Liver (tissue), 9 donors: ENCODE measurements around the gene MICAL3. TPM values are rescaled to one million over a fixed set of nuclear protein-coding genes. Genes with fewer than 3 reads are reported as not detected.

ENCODE experiments used
- DNase-seq: peaks from one replicate; pipeline ENCODE4 v3.0.0-alpha.2; 2017; ENCODE audit warnings: low spot score
- H3K27ac ChIP-seq, 2 donors: one replicate each; pipeline ENCODE4 v1.7.0; 2013; ENCODE audit warnings: inconsistent platforms in 2 of 2, low read length in 2 of 2, control low read depth in 1 of 2, low read depth in 1 of 2, mild to moderate bottlenecking in 1 of 2
- H3K27me3 ChIP-seq, 4 donors: one replicate each; pipeline versions ENCODE4 v1.6.1 to v1.7.0; 2013; ENCODE audit warnings: low read length in 3 of 4, inconsistent platforms in 1 of 4, mild to moderate bottlenecking in 1 of 4, moderate library complexity in 1 of 4; ENCODE audit not compliant: control insufficient read depth in 4 of 4, insufficient read depth in 4 of 4
- H3K36me3 ChIP-seq, 4 donors: one replicate each; pipeline versions ENCODE4 v1.6.1 to v1.7.0; 2013; ENCODE audit warnings: low read length in 3 of 4, mild to moderate bottlenecking in 3 of 4, low read depth in 1 of 4, moderate library complexity in 1 of 4; ENCODE audit not compliant: control insufficient read depth in 4 of 4, insufficient read depth in 3 of 4
- H3K4me1 ChIP-seq, 4 donors: one replicate each; pipeline versions ENCODE4 v1.6.1 to v1.7.0; 2013; ENCODE audit warnings: low read length in 3 of 4, mild to moderate bottlenecking in 3 of 4, moderate library complexity in 1 of 4; ENCODE audit not compliant: control insufficient read depth in 4 of 4, insufficient read depth in 4 of 4
- H3K4me3 ChIP-seq, 3 donors: one replicate each; pipeline versions ENCODE4 v1.6.1 to v1.7.0; 2013; ENCODE audit warnings: low read length in 3 of 3, control low read depth in 1 of 3, low read depth in 1 of 3, mild to moderate bottlenecking in 1 of 3
- H3K9ac ChIP-seq, 2 donors: one replicate each; pipeline ENCODE4 v1.7.0; 2013; ENCODE audit warnings: low read length in 2 of 2, mild to moderate bottlenecking in 2 of 2, moderate library complexity in 2 of 2, control low read depth in 1 of 2, low read depth in 1 of 2
- H3K9me3 ChIP-seq, 4 donors: one replicate each; pipeline versions ENCODE4 v1.6.1 to v1.7.0; 2013; ENCODE audit warnings: low read length in 3 of 4; ENCODE audit not compliant: control insufficient read depth in 4 of 4
- ATF3 ChIP-seq: IDR thresholded peaks from 2 replicates; pipeline ENCODE4 v1.6.1; 2016; ENCODE audit warnings: antibody characterized with exemption
- EGR1 ChIP-seq, 2 donors: IDR thresholded peaks; 2 replicates each; pipeline ENCODE4 v1.6.1; 2016 to 2018; ENCODE audit warnings: antibody characterized with exemption in 2 of 2, low read depth in 2 of 2
- FOXA1 ChIP-seq: IDR thresholded peaks from 2 replicates; pipeline ENCODE4 v1.6.1; 2016; ENCODE audit warnings: antibody characterized with exemption
- FOXA2 ChIP-seq: IDR thresholded peaks from 2 replicates; pipeline ENCODE4 v1.6.1; 2016; ENCODE audit warnings: antibody characterized with exemption
- GABPA ChIP-seq, 2 donors: IDR thresholded peaks in 1 of 2; conservative IDR thresholded peaks in 1 of 2; 2 replicates each; pipeline ENCODE4 v1.6.1; 2016; ENCODE audit warnings: antibody characterized with exemption in 2 of 2, mild to moderate bottlenecking in 1 of 2, moderate library complexity in 1 of 2
- HNF4A ChIP-seq, 2 donors: conservative IDR thresholded peaks; 2 replicates each; pipeline ENCODE4 v1.6.1; 2016; ENCODE audit warnings: antibody characterized with exemption in 2 of 2, mild to moderate bottlenecking in 2 of 2
- HNF4G ChIP-seq: IDR thresholded peaks from 2 replicates; pipeline ENCODE4 v1.6.1; 2016; ENCODE audit warnings: antibody characterized with exemption
- JUND ChIP-seq, 2 donors: IDR thresholded peaks; 2 replicates each; pipeline ENCODE4 v1.6.1; 2016; ENCODE audit warnings: antibody characterized with exemption in 2 of 2
- MAX ChIP-seq: IDR thresholded peaks from 2 replicates; pipeline ENCODE4 v1.6.1; 2016; ENCODE audit warnings: antibody characterized with exemption
- NR2F2 ChIP-seq: IDR thresholded peaks from 2 replicates; pipeline ENCODE4 v1.6.1; 2016; ENCODE audit warnings: antibody characterized with exemption
- RAD21 ChIP-seq, 2 donors: IDR thresholded peaks; 2 replicates each; pipeline ENCODE4 v1.6.1; 2016; ENCODE audit warnings: antibody characterized with exemption in 2 of 2, mild to moderate bottlenecking in 2 of 2
- RXRA ChIP-seq, 2 donors: IDR thresholded peaks; 2 replicates each; pipeline ENCODE4 v1.6.1; 2017 to 2018; ENCODE audit warnings: antibody characterized with exemption in 2 of 2, mild to moderate bottlenecking in 1 of 2
- SP1 ChIP-seq: IDR thresholded peaks from 2 replicates; pipeline ENCODE4 v1.6.1; 2018; ENCODE audit warnings: antibody characterized with exemption, mild to moderate bottlenecking
- TAF1 ChIP-seq: conservative IDR thresholded peaks from 2 replicates; pipeline ENCODE4 v1.6.1; 2016; ENCODE audit warnings: antibody characterized with exemption, mild to moderate bottlenecking
- YY1 ChIP-seq: IDR thresholded peaks from 2 replicates; pipeline ENCODE4 v1.6.1; 2016; ENCODE audit warnings: antibody characterized with exemption, mild to moderate bottlenecking
- ZBTB33 ChIP-seq: IDR thresholded peaks from 2 replicates; pipeline ENCODE4 v1.6.1; 2016; ENCODE audit warnings: antibody characterized with exemption
- WGBS: extraction: QIAGEN DNeasy Blood & Tissue Kit; methylation state at CpG from one replicate; pipeline ENCODE4 v1.1.7; 2013; 5-methylcytosine and 5-hydroxymethylcytosine counted together
- polyA plus RNA-seq, 2 donors: library from polyadenylated mRNA; stranded (reverse) in 1 of 2; unstranded in 1 of 2; fragments of 200-250 nt in 1 of 2; fragments of >200 nt in 1 of 2; fragmentation: Nextera tagmentation in 1 of 2; extraction: Ambion mirVana in 1 of 2; gene quantifications; one replicate each; pipeline versions ENCODE4 v1.2.1 to v1.2.3, GENCODE V29; 2013 to 2015
- total RNA-seq, 2 donors: library from RNA; depleted of rRNA; stranded (reverse); fragments of >200 nt; gene quantifications; one replicate each; pipeline ENCODE4 v1.2.3, GENCODE V29; 2014
- TF ChIP-seq, protein P1 (sequence below): fragments of 150-350 bp; IDR thresholded peaks from 2 replicates; pipeline ENCODE4 v1.5.1; 2017; ENCODE audit warnings: improper control_type of control experiment, low read depth, low read length; ENCODE audit not compliant: missing input control
- TF ChIP-seq, protein P2 (sequence below): IDR thresholded peaks from 2 replicates; pipeline ENCODE4 v1.6.1; 2016; ENCODE audit warnings: antibody characterized with exemption, mild to moderate bottlenecking
- donor health status: healthy.
- donor health status: healthy.
- donor health status: healthy.
- donor health status: healthy.
- donor health status: healthy.

Gene MICAL3
- total and polyA plus RNA-seq, 4 donors: 6.4 to 38.4 (median 23.4) TPM

DNA sequence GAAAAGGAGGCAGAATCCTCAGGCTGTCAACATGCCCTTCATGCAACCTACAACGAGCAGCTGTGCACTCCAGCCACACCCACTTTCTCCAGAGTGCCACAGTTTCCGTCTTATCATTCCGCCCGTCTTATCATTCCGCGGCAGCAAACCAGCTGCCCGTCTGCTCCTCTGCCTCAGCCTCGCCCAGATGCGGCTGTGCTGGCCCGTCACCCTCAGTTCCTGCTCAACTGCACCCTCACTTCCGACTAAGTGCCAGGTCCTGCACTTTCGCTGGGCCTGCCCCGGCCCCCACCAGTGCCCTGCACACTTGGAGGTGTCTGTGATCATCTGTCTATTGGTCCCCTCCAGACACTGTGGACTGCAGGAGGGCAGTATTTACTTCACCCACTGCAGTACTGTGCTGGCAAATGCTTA is 43.7 kb downstream of the MICAL3 start (continued):
- TF ChIP-seq, protein P1, sequence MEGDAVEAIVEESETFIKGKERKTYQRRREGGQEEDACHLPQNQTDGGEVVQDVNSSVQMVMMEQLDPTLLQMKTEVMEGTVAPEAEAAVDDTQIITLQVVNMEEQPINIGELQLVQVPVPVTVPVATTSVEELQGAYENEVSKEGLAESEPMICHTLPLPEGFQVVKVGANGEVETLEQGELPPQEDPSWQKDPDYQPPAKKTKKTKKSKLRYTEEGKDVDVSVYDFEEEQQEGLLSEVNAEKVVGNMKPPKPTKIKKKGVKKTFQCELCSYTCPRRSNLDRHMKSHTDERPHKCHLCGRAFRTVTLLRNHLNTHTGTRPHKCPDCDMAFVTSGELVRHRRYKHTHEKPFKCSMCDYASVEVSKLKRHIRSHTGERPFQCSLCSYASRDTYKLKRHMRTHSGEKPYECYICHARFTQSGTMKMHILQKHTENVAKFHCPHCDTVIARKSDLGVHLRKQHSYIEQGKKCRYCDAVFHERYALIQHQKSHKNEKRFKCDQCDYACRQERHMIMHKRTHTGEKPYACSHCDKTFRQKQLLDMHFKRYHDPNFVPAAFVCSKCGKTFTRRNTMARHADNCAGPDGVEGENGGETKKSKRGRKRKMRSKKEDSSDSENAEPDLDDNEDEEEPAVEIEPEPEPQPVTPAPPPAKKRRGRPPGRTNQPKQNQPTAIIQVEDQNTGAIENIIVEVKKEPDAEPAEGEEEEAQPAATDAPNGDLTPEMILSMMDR: no peak
- TF ChIP-seq RXRA (IDR thresholded peaks at IDR 0.05): no peak
- no peak for TF ChIP-seq TAF1
- TF ChIP-seq FOXA2: no peak
- no peak for TF ChIP-seq NR2F2
- no peak for TF ChIP-seq SP1
- TF ChIP-seq GABPA (IDR thresholded peaks at IDR 0.05 in 1 of 2, conservative IDR thresholded peaks at IDR 0.05 in 1 of 2): no peak
- no peak for TF ChIP-seq JUND (IDR thresholded peaks at IDR 0.05)

GRCh38 chr22:17980015-17980590 is 44.3 kb downstream of the MICAL3 start:
- Histone ChIP-seq H3K4me1 (peaks cover 0 to 5% (median 3%) of the 10 kb centered on the region in 4 donors), H3K4me3 (no peak overlapping the region), H3K27ac (no peak overlapping the region), H3K9me3 (no peaks in the 10 kb centered on the region), H3K36me3 (no peaks in the 10 kb centered on the region), H3K9ac (no peak overlapping the region), H3K27me3 (no peaks in the 10 kb centered on the region)
- 74% methylated on average over 7 of the region's 7 CpGs for WGBS
- TF ChIP-seq GABPA (IDR thresholded peaks at IDR 0.05 in 1 of 2, conservative IDR thresholded peaks at IDR 0.05 in 1 of 2) (no peak), ATF3 (no peak), NR2F2 (no peak)
- DNase-seq: no peak

- H3K27me3 ChIP-seq: no peaks in the 10 kb centered on the region
- DNase-seq: no peak
- H3K4me3 ChIP-seq: no peak overlapping the region
- H3K27ac ChIP-seq: no peak overlapping the region
- peaks cover 8 to 19% (median 13%) of the 10 kb centered on the region in 4 donors for H3K4me1 ChIP-seq
- no peaks in the 10 kb centered on the region for H3K36me3 ChIP-seq
- H3K9me3 ChIP-seq: no peaks in the 10 kb centered on the region
- TF ChIP-seq TAF1 (no peak), HNF4G (no peak), RAD21 (IDR thresholded peaks at IDR 0.05) (no peak), YY1 (no peak), MAX (no peak), HNF4A (conservative IDR thresholded peaks at IDR 0.05) (no peak), EGR1 (IDR thresholded peaks at IDR 0.05; ENCODE audit: low read depth in 2 of 2) (no peak), FOXA1 (no peak), RXRA (IDR thresholded peaks at IDR 0.05) (no peak), JUND (IDR thresholded peaks at IDR 0.05) (no peak), SP1 (no peak), NR2F2 (no peak), FOXA2 (no peak), GABPA (IDR thresholded peaks at IDR 0.05 in 1 of 2, conservative IDR thresholded peaks at IDR 0.05 in 1 of 2) (no peak), ZBTB33 (no peak), ATF3 (no peak)
- TF ChIP-seq, protein P1: no peak
- TF ChIP-seq, protein P2, sequence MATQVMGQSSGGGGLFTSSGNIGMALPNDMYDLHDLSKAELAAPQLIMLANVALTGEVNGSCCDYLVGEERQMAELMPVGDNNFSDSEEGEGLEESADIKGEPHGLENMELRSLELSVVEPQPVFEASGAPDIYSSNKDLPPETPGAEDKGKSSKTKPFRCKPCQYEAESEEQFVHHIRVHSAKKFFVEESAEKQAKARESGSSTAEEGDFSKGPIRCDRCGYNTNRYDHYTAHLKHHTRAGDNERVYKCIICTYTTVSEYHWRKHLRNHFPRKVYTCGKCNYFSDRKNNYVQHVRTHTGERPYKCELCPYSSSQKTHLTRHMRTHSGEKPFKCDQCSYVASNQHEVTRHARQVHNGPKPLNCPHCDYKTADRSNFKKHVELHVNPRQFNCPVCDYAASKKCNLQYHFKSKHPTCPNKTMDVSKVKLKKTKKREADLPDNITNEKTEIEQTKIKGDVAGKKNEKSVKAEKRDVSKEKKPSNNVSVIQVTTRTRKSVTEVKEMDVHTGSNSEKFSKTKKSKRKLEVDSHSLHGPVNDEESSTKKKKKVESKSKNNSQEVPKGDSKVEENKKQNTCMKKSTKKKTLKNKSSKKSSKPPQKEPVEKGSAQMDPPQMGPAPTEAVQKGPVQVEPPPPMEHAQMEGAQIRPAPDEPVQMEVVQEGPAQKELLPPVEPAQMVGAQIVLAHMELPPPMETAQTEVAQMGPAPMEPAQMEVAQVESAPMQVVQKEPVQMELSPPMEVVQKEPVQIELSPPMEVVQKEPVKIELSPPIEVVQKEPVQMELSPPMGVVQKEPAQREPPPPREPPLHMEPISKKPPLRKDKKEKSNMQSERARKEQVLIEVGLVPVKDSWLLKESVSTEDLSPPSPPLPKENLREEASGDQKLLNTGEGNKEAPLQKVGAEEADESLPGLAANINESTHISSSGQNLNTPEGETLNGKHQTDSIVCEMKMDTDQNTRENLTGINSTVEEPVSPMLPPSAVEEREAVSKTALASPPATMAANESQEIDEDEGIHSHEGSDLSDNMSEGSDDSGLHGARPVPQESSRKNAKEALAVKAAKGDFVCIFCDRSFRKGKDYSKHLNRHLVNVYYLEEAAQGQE: no peak
- no peak overlapping the region for H3K9ac ChIP-seq
Measured at GRCh38 chr22:17978027-17978426, 46.3 kb downstream of the MICAL3 start.
